ENCODE results near the gene MYRIP.
"Not testable (repeated sequence)": the region's sequence is repeated elsewhere in the genome, so short reads cannot be mapped to it uniquely, and the experiment has no call there.

Gene MYRIP

GRCh38 chr3:39977058-39977794, 167.8 kb downstream of the MYRIP start:
- no peak for DNase-seq

GRCh38 chr3:39978308-39978707, 168.9 kb downstream of the MYRIP start:
- no peak for DNase-seq

- DNase-seq, result no peak
Measured at GRCh38 chr3:39980058-39980457, 170.6 kb downstream of the MYRIP start.

- DNase-seq, result no peak
Measured at GRCh38 chr3:39980781-39981180, 171.4 kb downstream of the MYRIP start.

- DNase-seq, result no peak
Measured at GRCh38 chr3:39981547-39982184, 172.3 kb downstream of the MYRIP start.

GRCh38 chr3:39982665-39983357, 173.4 kb downstream of the MYRIP start:
- no peak for DNase-seq

GRCh38 chr3:39989746-39990145, 180.3 kb downstream of the MYRIP start:
- DNase-seq, result no peak

- no peak for DNase-seq
Measured at GRCh38 chr3:39990532-39990931, 181.1 kb downstream of the MYRIP start.

GRCh38 chr3:40008796-40009195, 199.4 kb downstream of the MYRIP start:
- no peak for DNase-seq

GRCh38 chr3:40009991-40010390, 200.6 kb downstream of the MYRIP start:
- no peak for DNase-seq

- DNase-seq, result no peak
Measured at GRCh38 chr3:40012381-40012780, 203.0 kb downstream of the MYRIP start.

GRCh38 chr3:40016391-40016790, 207.0 kb downstream of the MYRIP start:
- no peak for DNase-seq

- no peak for DNase-seq
Measured at GRCh38 chr3:40018369-40018768, 209.0 kb downstream of the MYRIP start.

GRCh38 chr3:40019376-40019775, 210.0 kb downstream of the MYRIP start:
- no peak for DNase-seq

- no peak for DNase-seq
Measured at GRCh38 chr3:40020689-40021088, 211.3 kb downstream of the MYRIP start.

- no peak for DNase-seq
Measured at GRCh38 chr3:40021338-40021737, 211.9 kb downstream of the MYRIP start.

- no peak for DNase-seq
Measured at GRCh38 chr3:40022297-40022827, 213.0 kb downstream of the MYRIP start.

- DNase-seq, result no peak
Measured at GRCh38 chr3:40024526-40024925, 215.1 kb downstream of the MYRIP start.

- not testable (repeated sequence) for DNase-seq
Measured at GRCh38 chr3:40025892-40026291, 216.5 kb downstream of the MYRIP start.

GRCh38 chr3:40035177-40035576, 225.8 kb downstream of the MYRIP start:
- DNase-seq, result no peak

- DNase-seq, result no peak
Measured at GRCh38 chr3:40037582-40037981, 228.2 kb downstream of the MYRIP start.

- DNase-seq, result no peak
Measured at GRCh38 chr3:40042752-40043443, 233.5 kb downstream of the MYRIP start.

GRCh38 chr3:40043444-40043755, 234.0 kb downstream of the MYRIP start:
- DNase-seq, result no peak

Data from activated CD4-positive, alpha-beta T cell treated with anti-CD3 and anti-CD28 coated beads for 4 hours (primary cell).